ENCODE data around the gene SLC8A3. TPM values are rescaled to one million over a fixed set of nuclear protein-coding genes. Genes with fewer than 3 reads are reported as not detected.

The SLC8A3 gene
- total RNA-seq, 1 donor from 2014 or later, result 0.24 TPM

- Histone ChIP-seq H3K36me3 (no peaks in the 10 kb centered on the region), H3K4me1 (peaks cover 13% of the 10 kb centered on the region), H3K4me3 (no peak overlapping the region), H4K20me1 (ENCODE audit: low read depth) (no peaks in the 10 kb centered on the region), H2AFZ (replicated peaks) (no peak overlapping the region), H3K9ac (no peak overlapping the region), H3K9me3 (ENCODE audit: low read depth) (no peaks in the 10 kb centered on the region), H3K79me2 (ENCODE audit: low read depth) (no peaks in the 10 kb centered on the region), H3K27me3 (no peaks in the 10 kb centered on the region), H3K4me2 (no peak overlapping the region), H3F3A (ENCODE audit: low read depth) (peaks cover 3% of the 10 kb centered on the region), H3K27ac (no peak overlapping the region)
- Mint-ChIP-seq H3K27ac (peak overlapping the region; percentile 44), H3K4me1 (peaks cover 21% of the 10 kb centered on the region), H3K36me3 (no peaks in the 10 kb centered on the region), H3K4me3 (no peak overlapping the region), H3K27me3 (ENCODE audit: insufficient read depth, low read depth) (peaks cover 4% of the 10 kb centered on the region), H3K9me3 (peaks cover 3% of the 10 kb centered on the region)
- no peak for TF ChIP-seq EZH2phosphoT487 (IDR thresholded peaks at IDR 0.05)
- no peak for TF ChIP-seq CTCF (IDR thresholded peaks at IDR 0.05)
- TF ChIP-seq EZH2 (IDR thresholded peaks at IDR 0.05), result no peak
- DNase-seq (ENCODE audit: low spot score), result no peak
Measured at GRCh38 chr14:70116278-70116677, 72.5 kb downstream of the SLC8A3 start.

GRCh38 chr14:70114621-70115156 lies 74.1 kb downstream of the SLC8A3 start:
- Histone ChIP-seq H3K79me2 (ENCODE audit: low read depth) (no peaks in the 10 kb centered on the region), H3K4me1 (no peaks in the 10 kb centered on the region), H3K4me3 (no peak overlapping the region), H3K27ac (no peak overlapping the region), H3K36me3 (no peaks in the 10 kb centered on the region), H3K27me3 (no peaks in the 10 kb centered on the region), H3F3A (ENCODE audit: low read depth) (no peaks in the 10 kb centered on the region), H3K9me3 (ENCODE audit: low read depth) (no peaks in the 10 kb centered on the region), H2AFZ (replicated peaks) (no peak overlapping the region), H3K9ac (no peak overlapping the region), H4K20me1 (ENCODE audit: low read depth) (no peaks in the 10 kb centered on the region), H3K4me2 (no peak overlapping the region)
- H3K4me1 Mint-ChIP-seq, result peaks cover 5% of the 10 kb centered on the region
- no peak for DNase-seq (ENCODE audit: low spot score)
- TF ChIP-seq CTCF (IDR thresholded peaks at IDR 0.05) (no peak), EZH2phosphoT487 (IDR thresholded peaks at IDR 0.05) (no peak), EZH2 (IDR thresholded peaks at IDR 0.05) (no peak)
- no peaks in the 10 kb centered on the region for H3K36me3 Mint-ChIP-seq
- peaks cover 4% of the 10 kb centered on the region for H3K27me3 Mint-ChIP-seq (ENCODE audit: insufficient read depth, low read depth)
- H3K27ac Mint-ChIP-seq, result no peak overlapping the region
- H3K9me3 Mint-ChIP-seq, result peaks cover 3% of the 10 kb centered on the region
- H3K4me3 Mint-ChIP-seq, result no peak overlapping the region

GRCh38 chr14:70113211-70113610 lies 75.5 kb downstream of the SLC8A3 start:
- no peak overlapping the region for H3K27ac Mint-ChIP-seq
- no peaks in the 10 kb centered on the region for H3K36me3 Mint-ChIP-seq
- Histone ChIP-seq H3K36me3 (no peaks in the 10 kb centered on the region), H3K4me3 (no peak overlapping the region), H3K27ac (no peak overlapping the region), H3F3A (ENCODE audit: low read depth) (no peaks in the 10 kb centered on the region), H3K79me2 (ENCODE audit: low read depth) (no peaks in the 10 kb centered on the region), H4K20me1 (ENCODE audit: low read depth) (no peaks in the 10 kb centered on the region), H3K9ac (no peak overlapping the region), H3K4me1 (no peaks in the 10 kb centered on the region), H2AFZ (replicated peaks) (no peak overlapping the region), H3K27me3 (no peaks in the 10 kb centered on the region), H3K9me3 (ENCODE audit: low read depth) (no peaks in the 10 kb centered on the region), H3K4me2 (no peak overlapping the region)
- no peak for DNase-seq (ENCODE audit: low spot score)
- peaks cover 3% of the 10 kb centered on the region for H3K9me3 Mint-ChIP-seq
- H3K4me1 Mint-ChIP-seq, result peaks cover 7% of the 10 kb centered on the region
- peaks cover 4% of the 10 kb centered on the region for H3K27me3 Mint-ChIP-seq (ENCODE audit: insufficient read depth, low read depth)
- no peak for TF ChIP-seq CTCF (IDR thresholded peaks at IDR 0.05)
- no peak for TF ChIP-seq EZH2 (IDR thresholded peaks at IDR 0.05)
- TF ChIP-seq EZH2phosphoT487 (IDR thresholded peaks at IDR 0.05), result no peak
- H3K4me3 Mint-ChIP-seq, result no peak overlapping the region

Data from neural progenitor cell (in vitro differentiated cells).